ENCODE measurements around the gene DDX42. TPM values are rescaled to one million over a fixed set of nuclear protein-coding genes. Genes with fewer than 3 reads are reported as not detected.

The DDX42 gene
- total and polyA plus RNA-seq, 2 experiments from 2014 or later: 57.8 to 101 TPM

DNA sequence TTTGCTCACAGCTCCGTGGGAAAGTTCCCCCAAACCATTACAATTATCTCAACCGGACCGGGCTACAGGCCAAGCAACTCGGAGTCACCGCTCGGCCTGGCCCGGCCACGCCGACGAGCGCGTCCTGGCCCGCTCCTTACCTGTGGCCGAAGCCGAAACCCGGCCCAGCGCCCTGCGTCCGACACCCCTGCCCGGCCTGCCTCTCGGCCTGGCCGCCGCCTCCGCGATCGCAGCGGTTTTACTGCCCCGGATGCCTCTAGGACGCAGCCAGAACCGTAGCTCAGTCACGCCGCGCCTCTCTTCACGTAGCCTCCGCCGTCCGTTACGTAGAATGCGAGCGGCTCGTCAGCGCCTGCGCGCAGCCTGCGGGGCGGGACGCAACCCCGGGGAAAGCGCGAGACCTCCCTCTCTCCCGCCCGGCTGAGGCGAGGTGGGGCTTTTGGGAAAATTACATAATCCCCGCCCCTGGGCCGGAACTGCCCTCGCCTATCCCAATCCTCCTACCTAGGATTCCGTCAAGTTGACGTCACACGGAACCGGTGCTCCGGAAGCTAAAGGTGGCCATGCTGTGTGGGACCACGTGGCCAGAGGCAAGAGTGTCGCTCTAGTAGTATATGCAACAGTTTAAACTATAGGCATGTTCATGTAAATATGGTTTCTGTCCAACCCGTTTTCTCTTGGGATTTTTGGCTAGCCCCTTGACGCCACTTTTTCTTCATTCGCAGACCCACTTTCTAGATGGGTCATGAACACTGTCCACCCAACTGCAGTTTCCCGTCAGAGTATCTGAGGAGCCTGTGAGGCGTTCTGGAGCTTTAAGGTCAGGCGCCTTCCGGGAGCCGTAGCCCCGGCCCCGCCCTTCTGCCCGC is 464 bp upstream of the DDX42 start, which contains the start of gene CCDC47 (continued):
- TF ChIP-seq, protein P1, sequence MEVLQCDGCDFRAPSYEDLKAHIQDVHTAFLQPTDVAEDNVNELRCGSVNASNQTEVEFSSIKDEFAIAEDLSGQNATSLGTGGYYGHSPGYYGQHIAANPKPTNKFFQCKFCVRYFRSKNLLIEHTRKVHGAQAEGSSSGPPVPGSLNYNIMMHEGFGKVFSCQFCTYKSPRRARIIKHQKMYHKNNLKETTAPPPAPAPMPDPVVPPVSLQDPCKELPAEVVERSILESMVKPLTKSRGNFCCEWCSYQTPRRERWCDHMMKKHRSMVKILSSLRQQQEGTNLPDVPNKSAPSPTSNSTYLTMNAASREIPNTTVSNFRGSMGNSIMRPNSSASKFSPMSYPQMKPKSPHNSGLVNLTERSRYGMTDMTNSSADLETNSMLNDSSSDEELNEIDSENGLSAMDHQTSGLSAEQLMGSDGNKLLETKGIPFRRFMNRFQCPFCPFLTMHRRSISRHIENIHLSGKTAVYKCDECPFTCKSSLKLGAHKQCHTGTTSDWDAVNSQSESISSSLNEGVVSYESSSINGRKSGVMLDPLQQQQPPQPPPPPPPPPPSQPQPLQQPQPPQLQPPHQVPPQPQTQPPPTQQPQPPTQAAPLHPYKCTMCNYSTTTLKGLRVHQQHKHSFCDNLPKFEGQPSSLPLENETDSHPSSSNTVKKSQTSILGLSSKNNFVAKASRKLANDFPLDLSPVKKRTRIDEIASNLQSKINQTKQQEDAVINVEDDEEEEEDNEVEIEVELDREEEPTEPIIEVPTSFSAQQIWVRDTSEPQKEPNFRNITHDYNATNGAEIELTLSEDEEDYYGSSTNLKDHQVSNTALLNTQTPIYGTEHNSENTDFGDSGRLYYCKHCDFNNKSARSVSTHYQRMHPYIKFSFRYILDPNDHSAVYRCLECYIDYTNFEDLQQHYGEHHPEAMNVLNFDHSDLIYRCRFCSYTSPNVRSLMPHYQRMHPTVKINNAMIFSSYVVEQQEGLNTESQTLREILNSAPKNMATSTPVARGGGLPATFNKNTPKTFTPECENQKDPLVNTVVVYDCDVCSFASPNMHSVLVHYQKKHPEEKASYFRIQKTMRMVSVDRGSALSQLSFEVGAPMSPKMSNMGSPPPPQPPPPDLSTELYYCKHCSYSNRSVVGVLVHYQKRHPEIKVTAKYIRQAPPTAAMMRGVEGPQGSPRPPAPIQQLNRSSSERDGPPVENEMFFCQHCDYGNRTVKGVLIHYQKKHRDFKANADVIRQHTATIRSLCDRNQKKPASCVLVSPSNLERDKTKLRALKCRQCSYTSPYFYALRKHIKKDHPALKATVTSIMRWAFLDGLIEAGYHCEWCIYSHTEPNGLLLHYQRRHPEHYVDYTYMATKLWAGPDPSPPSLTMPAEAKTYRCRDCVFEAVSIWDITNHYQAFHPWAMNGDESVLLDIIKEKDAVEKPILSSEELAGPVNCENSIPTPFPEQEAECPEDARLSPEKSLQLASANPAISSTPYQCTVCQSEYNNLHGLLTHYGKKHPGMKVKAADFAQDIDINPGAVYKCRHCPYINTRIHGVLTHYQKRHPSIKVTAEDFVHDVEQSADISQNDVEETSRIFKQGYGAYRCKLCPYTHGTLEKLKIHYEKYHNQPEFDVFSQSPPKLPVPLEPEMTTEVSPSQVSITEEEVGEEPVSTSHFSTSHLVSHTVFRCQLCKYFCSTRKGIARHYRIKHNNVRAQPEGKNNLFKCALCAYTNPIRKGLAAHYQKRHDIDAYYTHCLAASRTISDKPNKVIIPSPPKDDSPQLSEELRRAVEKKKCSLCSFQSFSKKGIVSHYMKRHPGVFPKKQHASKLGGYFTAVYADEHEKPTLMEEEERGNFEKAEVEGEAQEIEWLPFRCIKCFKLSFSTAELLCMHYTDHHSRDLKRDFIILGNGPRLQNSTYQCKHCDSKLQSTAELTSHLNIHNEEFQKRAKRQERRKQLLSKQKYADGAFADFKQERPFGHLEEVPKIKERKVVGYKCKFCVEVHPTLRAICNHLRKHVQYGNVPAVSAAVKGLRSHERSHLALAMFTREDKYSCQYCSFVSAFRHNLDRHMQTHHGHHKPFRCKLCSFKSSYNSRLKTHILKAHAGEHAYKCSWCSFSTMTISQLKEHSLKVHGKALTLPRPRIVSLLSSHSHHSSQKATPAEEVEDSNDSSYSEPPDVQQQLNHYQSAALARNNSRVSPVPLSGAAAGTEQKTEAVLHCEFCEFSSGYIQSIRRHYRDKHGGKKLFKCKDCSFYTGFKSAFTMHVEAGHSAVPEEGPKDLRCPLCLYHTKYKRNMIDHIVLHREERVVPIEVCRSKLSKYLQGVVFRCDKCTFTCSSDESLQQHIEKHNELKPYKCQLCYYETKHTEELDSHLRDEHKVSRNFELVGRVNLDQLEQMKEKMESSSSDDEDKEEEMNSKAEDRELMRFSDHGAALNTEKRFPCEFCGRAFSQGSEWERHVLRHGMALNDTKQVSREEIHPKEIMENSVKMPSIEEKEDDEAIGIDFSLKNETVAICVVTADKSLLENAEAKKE (CRISPR knock-in tag; IDR thresholded peaks at IDR 0.05): no peak
- TF ChIP-seq JUNB (IDR thresholded peaks at IDR 0.05; ENCODE audit: unreplicated experiment) (no peak), NANOG (IDR thresholded peaks at IDR 0.05; ENCODE audit: borderline replicate concordance) (0 out of 2 replicates have a peak, but pooled peaks have one; percentile 14), POLR2AphosphoS5 (IDR thresholded peaks at IDR 0.05; ENCODE audit: low read depth) (peak; percentile 94)

DNA sequence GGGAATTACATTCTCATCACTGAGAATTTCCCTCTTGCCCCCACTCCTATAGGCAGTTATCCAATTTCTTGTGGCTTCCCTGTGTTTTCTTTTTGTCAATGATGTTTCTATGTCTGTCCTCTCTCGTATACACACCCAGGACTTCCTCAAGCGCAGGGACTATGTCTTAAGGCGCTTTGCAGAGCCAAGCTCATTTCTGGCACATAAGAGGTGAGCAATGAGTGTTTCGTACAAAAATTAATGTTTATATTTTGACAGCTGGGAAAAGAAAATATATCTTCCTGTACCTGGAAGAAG is 947 bp downstream of the DDX42 start:
- no peaks in the 10 kb centered on the region for H3K9me2 ChIP-seq (ENCODE audit: insufficient read depth)
- peaks cover 67% of the 10 kb centered on the region for H4K20me1 ChIP-seq (replicated peaks; ENCODE audit: insufficient read depth)
- H2AFZ ChIP-seq: no peak overlapping the region
- Mint-ChIP-seq H3K9me3 (no peaks in the 10 kb centered on the region; the same call in 2 of the 3 replicates), H3K4me1 (peaks cover 19% of the 10 kb centered on the region), H3K36me3 (ENCODE audit: low read depth) (peaks cover 44% of the 10 kb centered on the region), H3K4me3 (peak overlapping the region; percentile 95), H3K27ac (peak overlapping the region; percentile 100), H3K27me3 (ENCODE audit: insufficient read depth, low read depth, poor library complexity) (peaks cover 14% of the 10 kb centered on the region)
- H3K36me3 ChIP-seq (ENCODE audit: insufficient read depth): peaks cover 12% of the 10 kb centered on the region; the same call in 1 of the 2 replicates
- peak overlapping the region; percentile 96 for H3K4me2 ChIP-seq
- H3K27ac ChIP-seq (ENCODE audit: low read depth): peak overlapping the region; percentile 98
- no peaks in the 10 kb centered on the region; the same call in 1 of the 2 replicates for H3F3A ChIP-seq (replicated peaks; ENCODE audit: low read depth)
- H3K79me2 ChIP-seq (replicated peaks; ENCODE audit: insufficient read depth): peaks cover 90% of the 10 kb centered on the region
- ATAC-seq (no peak), DNase-seq (ENCODE audit: low spot score) (peak; percentile 8)
- peak overlapping the region; percentile 99 for H3K4me3 ChIP-seq
- peaks cover 22% of the 10 kb centered on the region for H3K4me1 ChIP-seq (ENCODE audit: insufficient read depth)
- H3K27me3 ChIP-seq (ENCODE audit: insufficient read depth): no peaks in the 10 kb centered on the region
- TF ChIP-seq, protein P2, sequence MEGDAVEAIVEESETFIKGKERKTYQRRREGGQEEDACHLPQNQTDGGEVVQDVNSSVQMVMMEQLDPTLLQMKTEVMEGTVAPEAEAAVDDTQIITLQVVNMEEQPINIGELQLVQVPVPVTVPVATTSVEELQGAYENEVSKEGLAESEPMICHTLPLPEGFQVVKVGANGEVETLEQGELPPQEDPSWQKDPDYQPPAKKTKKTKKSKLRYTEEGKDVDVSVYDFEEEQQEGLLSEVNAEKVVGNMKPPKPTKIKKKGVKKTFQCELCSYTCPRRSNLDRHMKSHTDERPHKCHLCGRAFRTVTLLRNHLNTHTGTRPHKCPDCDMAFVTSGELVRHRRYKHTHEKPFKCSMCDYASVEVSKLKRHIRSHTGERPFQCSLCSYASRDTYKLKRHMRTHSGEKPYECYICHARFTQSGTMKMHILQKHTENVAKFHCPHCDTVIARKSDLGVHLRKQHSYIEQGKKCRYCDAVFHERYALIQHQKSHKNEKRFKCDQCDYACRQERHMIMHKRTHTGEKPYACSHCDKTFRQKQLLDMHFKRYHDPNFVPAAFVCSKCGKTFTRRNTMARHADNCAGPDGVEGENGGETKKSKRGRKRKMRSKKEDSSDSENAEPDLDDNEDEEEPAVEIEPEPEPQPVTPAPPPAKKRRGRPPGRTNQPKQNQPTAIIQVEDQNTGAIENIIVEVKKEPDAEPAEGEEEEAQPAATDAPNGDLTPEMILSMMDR (conservative IDR thresholded peaks at IDR 0.05; ENCODE audit: low read depth in 2 of 2): no peak
- TF ChIP-seq ZNF114 (CRISPR knock-in tag; IDR thresholded peaks at IDR 0.05): no peak
- TF ChIP-seq, protein P3, sequence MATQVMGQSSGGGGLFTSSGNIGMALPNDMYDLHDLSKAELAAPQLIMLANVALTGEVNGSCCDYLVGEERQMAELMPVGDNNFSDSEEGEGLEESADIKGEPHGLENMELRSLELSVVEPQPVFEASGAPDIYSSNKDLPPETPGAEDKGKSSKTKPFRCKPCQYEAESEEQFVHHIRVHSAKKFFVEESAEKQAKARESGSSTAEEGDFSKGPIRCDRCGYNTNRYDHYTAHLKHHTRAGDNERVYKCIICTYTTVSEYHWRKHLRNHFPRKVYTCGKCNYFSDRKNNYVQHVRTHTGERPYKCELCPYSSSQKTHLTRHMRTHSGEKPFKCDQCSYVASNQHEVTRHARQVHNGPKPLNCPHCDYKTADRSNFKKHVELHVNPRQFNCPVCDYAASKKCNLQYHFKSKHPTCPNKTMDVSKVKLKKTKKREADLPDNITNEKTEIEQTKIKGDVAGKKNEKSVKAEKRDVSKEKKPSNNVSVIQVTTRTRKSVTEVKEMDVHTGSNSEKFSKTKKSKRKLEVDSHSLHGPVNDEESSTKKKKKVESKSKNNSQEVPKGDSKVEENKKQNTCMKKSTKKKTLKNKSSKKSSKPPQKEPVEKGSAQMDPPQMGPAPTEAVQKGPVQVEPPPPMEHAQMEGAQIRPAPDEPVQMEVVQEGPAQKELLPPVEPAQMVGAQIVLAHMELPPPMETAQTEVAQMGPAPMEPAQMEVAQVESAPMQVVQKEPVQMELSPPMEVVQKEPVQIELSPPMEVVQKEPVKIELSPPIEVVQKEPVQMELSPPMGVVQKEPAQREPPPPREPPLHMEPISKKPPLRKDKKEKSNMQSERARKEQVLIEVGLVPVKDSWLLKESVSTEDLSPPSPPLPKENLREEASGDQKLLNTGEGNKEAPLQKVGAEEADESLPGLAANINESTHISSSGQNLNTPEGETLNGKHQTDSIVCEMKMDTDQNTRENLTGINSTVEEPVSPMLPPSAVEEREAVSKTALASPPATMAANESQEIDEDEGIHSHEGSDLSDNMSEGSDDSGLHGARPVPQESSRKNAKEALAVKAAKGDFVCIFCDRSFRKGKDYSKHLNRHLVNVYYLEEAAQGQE (IDR thresholded peaks at IDR 0.05; ENCODE audit: unreplicated experiment): no peak
- TF ChIP-seq POLR2AphosphoS5 (IDR thresholded peaks at IDR 0.05; ENCODE audit: low read depth): no peak; the same call in 1 of the 2 replicates
